ENCODE measurements around the gene ADPRM.

GRCh38 chr17:10739386-10739785 lies 42.0 kb downstream of the ADPRM start:
- no peak for TF ChIP-seq CTCF (conservative IDR thresholded peaks at IDR 0.05 in 1 of 2, IDR thresholded peaks at IDR 0.05 in 1 of 2; ENCODE audit: extremely low read depth in 1 of 2, insufficient read depth in 1 of 2, low read depth in 1 of 2, low read length in 2 of 2)
- no peak for TF ChIP-seq EZH2 (IDR thresholded peaks at IDR 0.05; ENCODE audit: borderline replicate concordance, low read length)
